GM12872 (cell line): ENCODE data around the gene OASL.

ENCODE experiments used
- TF ChIP-seq, protein P1 (sequence below): IDR thresholded peaks from 3 replicates; pipeline ENCODE4 v1.5.1; 2011; ENCODE audit warnings: low read depth, mild to moderate bottlenecking, low read length, moderate library complexity; ENCODE audit not compliant: insufficient read depth

Gene OASL

DNA sequence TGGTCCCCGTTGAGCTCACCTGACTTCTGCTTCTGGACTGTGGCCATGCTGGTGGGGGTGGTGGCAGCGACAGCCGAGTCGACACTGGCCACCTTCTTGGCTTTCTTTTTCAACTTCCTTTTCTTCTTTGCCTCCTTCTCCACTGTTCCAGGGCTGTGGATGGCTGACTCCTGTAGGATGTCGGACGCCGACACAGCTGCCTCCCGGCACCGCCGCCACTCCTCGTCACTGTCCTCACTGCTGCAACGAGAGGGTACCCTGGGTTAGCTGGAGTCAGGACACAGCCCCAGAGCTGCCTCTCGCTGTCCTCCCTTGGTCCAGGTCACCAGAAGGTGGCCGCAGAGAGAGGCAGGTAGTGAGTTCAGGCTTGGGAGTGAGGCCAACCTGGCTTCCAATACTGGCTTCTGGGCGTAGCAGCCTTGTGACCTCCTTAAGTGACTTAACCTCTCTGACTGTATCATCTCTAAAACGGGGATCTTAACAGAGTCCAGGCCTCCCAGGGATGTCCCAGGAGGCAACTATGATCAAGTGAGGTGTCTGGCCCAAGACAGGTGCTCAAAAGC is 34.7 kb downstream of the OASL start:
- TF ChIP-seq, protein P1, sequence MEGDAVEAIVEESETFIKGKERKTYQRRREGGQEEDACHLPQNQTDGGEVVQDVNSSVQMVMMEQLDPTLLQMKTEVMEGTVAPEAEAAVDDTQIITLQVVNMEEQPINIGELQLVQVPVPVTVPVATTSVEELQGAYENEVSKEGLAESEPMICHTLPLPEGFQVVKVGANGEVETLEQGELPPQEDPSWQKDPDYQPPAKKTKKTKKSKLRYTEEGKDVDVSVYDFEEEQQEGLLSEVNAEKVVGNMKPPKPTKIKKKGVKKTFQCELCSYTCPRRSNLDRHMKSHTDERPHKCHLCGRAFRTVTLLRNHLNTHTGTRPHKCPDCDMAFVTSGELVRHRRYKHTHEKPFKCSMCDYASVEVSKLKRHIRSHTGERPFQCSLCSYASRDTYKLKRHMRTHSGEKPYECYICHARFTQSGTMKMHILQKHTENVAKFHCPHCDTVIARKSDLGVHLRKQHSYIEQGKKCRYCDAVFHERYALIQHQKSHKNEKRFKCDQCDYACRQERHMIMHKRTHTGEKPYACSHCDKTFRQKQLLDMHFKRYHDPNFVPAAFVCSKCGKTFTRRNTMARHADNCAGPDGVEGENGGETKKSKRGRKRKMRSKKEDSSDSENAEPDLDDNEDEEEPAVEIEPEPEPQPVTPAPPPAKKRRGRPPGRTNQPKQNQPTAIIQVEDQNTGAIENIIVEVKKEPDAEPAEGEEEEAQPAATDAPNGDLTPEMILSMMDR: no peak

DNA sequence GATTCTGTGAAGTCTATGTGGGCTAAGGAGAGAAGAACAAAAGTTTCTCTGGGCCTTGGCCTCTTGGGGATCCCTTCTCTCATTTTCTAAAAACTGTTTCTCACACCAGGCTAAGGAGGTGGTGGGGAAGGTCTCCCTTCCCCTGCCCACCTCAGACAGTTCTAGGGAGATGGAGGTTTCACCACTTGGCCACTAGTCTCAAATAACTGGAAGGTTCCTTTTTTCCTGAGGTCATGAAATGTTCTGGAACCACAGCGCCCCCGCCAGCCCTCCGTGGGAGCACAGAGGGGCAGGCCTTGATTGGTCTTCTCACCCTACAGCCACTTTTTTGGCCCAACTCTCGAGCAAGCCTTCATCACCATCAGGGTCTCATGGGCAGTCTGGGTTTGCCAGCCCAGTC is 35.4 kb downstream of the OASL start:
- TF ChIP-seq, protein P1: 0 out of 3 replicates have a peak, but pooled peaks have one; percentile 16

DNA sequence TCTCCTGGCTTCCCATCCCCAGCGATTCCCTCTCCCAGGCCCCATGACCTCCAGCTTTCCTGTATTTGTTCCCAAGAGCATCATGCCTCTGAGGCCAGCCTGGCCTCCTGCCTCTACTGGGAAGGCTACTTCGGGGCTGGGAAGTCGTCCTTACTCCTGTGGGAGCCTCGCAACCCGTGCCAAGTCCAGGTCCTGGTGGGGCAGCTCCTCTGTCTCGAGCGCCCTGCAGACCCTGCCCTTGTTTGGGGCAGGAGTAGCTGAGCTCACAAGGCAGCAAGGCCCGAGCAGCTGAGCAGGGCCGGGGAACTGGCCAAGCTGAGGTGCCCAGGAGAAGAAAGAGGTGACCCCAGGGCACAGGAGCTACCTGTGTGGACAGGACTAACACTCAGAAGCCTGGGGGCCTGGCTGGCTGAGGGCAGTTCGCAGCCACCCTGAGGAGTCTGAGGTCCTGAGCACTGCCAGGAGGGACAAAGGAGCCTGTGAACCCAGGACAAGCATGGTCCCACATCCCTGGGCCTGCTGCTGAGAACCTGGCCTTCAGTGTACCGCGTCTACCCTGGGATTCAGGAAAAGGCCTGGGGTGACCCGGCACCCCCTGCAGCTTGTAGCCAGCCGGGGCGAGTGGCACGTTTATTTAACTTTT is 37.1 kb downstream of the OASL start:
- TF ChIP-seq, protein P1: no peak

DNA sequence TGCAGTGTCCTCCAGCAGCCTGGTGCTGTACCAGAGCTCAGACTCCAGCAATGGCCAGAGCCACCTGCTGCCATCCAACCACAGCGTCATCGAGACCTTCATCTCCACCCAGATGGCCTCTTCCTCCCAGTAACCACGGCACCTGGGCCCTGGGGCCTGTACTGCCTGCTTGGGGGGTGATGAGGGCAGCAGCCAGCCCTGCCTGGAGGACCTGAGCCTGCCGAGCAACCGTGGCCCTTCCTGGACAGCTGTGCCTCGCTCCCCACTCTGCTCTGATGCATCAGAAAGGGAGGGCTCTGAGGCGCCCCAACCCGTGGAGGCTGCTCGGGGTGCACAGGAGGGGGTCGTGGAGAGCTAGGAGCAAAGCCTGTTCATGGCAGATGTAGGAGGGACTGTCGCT is 38.0 kb downstream of the OASL start:
- TF ChIP-seq, protein P1: no peak

DNA sequence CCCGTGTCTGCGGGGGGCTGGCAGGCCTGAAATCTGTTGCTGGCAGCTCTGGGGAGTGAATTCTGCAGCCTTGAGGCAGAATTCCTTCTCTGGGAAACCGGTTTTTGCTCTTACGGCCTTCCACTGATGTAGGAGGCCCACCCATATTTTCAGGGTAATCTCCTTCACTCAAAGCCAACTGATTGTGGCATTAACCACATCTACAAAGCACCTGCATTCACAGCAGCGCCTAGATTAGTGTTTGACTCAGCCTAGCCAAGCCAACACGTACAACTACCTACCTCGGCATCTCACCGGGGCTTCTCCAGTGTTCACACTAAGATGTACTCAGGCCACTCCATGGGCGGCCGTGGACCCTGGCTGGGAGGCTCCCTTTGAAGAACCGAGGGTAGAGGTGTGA is 38.5 kb downstream of the OASL start:
- TF ChIP-seq, protein P1: no peak

DNA sequence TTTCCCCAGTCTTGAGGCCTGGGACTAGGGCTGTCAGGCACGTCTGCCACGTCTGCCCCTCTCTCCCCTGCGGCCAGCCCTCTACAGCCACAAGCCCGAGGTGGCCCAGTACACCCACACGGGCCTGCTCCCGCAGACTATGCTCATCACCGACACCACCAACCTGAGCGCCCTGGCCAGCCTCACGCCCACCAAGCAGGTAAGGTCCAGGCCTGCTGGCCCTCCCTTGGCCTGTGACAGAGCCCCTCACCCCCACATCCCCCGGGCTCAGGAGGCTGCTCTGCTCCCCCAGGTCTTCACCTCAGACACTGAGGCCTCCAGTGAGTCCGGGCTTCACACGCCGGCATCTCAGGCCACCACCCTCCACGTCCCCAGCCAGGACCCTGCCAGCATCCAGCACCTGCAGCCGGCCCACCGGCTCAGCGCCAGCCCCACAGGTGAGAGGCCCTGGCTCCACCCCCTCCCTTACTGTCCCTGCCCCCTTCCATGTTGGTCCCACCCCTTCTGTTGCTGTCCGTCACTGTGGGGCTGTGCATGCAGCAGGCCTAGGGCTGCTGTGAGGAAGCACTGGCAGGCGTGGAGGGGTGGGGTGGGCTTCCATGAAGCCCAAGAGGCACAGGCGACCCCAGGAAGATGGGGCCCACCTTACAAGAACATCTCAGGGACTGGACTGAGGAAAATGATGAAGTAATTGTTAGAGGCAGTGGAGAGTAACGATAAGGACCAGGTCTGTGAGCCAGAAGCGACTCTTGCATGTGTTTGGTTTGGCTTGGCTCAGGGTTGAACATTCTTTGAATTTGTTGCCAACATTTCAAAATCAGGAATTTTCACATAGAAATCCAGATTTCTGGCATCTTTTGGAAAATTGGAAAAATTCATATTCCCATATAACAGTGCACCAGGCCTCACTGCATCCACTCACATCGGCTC is 39.6 kb downstream of the OASL start:
- TF ChIP-seq, protein P1: no peak

DNA sequence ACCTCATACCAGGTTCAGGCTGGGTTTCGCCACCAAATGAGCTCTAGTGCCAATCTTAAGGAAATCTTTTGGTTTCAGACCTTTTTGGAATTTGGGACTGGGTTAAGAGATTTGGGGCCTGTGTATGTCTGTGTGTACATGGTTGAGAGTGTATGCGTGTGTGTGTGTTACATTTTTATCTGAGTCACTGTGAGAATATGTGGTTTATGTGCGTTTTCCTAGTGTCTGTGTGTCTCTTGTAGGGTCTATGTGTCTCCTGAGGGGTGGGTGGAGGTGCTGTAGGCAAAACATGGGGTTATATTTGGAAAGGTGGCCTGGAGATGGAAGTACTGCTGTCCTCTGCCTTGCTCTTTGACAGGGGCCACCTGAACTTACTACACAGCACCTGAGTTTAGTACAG is 40.6 kb downstream of the OASL start:
- TF ChIP-seq, protein P1: no peak
